SK-MEL-5 (cell line): ENCODE data around the gene CHD2. TPM values are rescaled to one million over a fixed set of nuclear protein-coding genes. Genes with fewer than 3 reads are reported as not detected.

Experiments used
- DNase-seq: peaks from one replicate; pipeline ENCODE4 v3.0.0-alpha.2; 2016; ENCODE audit warnings: low read depth, low spot score
- in situ Hi-C: cut with HindIII; loops from 2 replicates; pipeline ENCODE4 v1.10.0; 2016; ENCODE audit warnings: low sequenced_read_pairs, high pct_unique_total_duplicates, low pct_unique_long_range_greater_than_20kb
- total RNA-seq: library from RNA; depleted of rRNA; stranded (reverse); fragments of >200 nt; shearing (Covaris generic); gene quantifications from 2 replicates; pipeline ENCODE4 v1.2.3, GENCODE V29; 2014

The CHD2 gene
- total RNA-seq, 1 experiment from 2014 or later, result 37.9 TPM

DNA sequence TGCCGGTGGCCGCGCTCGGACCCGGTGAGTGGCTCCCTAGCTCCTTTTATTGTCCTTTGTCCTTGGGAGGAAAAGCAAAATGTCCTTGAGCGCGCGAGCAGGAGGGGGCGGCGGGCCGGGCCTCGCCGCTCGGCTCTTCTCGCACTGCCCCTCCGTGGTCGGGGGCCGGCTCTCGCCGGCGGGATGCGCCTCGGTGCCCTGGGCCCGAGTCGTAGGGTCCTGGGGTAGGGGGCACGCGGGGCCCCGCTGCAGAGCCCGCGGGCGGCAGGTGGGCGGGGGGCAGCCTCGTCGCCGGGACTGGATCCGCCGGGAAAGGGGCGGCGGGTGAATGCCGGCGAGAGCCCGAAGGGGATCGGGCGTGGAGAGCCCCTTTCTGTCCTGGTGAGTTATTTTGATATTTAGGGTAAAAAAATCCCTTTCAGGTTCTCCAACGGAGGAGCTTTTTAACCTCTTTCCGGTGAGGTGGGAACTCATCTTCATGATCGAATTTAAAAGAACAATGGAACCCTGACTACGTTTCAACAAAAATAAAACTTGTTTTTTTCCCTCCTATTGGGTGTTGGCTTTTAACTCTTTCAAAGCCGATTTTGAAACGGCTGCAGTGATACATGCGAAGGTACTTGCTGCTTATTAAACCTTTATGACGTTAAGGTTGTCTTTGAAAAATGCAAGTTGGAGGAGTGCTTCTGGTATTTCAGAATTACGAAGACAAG, 16.8 kb upstream of the CHD2 start:
- in situ Hi-C loops, result no loop called here
- DNase-seq, result peak; percentile 64

DNA sequence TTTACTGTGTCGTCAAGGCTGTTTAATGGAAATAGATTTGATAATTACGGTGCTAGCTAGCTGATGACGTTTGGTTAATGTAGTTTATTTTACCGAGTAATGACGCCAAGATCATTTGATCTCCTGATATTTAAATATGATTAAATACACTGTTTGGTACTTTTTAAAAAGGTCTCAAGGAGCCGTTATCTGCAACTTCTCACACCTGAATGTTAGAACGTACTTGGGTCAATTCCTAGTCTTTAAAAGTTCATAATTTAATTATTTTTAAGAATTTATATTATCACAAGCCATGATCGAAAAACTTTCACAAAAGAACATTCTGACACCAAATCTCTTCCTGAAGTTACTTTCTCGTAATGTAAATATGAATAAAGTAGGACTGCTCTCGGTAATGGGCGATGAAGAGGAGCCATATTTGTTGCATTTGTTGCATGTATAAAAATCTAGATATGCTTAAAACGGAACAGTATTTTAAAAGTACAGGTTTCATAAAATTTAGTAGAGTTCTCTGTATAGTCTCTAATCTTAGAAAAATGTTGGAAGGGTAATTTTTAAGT, 16.2 kb upstream of the CHD2 start:
- no peak for DNase-seq
- in situ Hi-C loops, result no loop called here

DNA sequence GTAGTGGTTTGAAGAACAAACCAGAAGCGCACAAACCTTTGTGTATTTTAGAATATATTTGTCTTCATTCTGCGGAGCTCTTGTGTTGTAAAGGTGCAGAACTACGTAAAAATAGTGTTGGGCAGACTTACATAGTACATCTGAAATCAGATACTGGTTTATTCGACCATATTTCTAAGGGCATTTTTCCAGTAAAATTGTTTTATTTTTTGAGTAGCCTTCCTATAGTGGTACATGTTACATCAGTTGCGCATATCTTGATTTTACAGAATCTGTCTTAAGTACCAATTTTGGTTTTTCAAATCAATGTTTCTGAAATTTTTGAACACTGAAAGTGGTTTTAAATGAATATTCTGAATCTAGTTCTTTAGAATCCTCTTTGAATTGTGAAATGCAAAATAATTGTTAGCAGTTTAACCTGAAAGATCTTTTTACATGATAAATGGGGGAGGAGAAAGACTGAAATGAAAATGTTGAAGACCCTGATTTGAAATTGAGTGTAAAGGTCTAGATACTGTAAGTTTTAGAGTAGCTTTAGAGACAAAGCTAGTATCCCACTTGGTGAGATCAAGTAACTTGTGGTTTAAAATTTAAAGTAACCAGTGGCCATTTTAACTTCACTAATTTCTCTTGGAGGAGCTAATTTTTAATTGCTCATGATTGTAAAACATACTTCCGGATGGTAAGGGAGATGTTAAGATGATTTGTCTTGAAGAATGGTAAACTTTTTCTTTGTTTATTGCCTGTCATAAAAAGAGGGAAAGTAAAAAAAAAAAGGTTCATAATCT, 15.5 kb upstream of the CHD2 start:
- DNase-seq, result peak; percentile 30
- in situ Hi-C loops, result no loop called here

DNA sequence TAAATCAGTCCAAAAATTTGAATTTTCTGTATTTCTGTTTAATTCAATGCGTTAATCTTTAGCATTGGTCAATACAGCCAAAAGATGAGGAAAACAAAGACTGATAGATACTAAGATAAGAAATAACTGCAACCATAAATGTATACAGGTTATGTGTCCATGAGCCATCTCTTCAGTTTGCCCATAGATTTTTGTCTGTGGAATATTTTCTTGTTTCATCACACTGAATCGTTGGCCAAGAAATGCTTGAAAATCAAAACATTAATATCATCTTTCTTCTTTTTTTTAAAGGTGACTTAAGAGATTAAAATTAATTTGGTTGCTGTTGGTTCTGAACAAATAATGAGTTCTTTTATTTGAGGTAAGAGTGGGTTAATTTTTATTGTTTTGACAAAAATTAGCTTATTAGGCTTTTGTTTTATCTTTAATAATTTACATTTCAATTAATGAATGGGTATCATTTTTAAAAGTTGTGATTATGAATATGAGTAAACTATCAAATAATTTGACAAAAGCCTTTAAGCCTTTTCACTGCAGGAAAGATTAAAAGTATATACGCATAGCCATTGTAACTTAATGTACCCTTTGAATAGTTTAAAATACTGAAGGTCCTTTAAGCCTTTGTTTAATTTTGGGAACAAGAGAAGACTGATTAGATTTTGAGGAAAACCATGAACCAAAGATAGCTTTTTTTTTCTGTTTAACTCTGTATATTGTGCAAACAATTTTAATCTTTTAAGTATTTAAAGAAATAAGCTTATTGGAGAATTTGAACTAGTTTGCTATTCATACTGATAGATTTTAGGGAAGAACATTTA, 14.7 kb upstream of the CHD2 start:
- no peak for DNase-seq
- in situ Hi-C loops, result no loop called here

DNA sequence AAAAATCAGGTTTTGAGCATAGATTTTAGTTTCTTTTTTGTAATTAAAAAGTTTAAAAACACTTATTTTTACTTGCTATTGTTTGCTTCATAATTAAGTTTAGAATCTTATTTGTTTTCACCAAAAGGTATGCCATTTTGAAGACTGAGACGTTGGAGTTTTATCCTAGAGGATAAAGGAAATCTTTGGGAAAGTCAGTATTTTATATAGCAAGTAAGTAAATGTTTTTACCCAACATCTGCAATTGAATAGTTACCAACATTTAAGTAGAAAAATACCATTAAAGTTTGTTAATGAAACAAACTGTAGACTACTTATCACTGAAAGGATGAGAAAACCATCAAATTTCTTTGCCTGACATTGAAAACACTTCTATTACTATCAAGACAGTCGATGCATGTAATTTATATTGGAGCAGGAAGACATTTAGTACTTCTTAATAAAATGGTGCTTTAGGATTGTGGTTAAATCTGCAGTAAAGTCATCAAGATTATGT, 14.0 kb upstream of the CHD2 start:
- in situ Hi-C loops, result no loop called here
- DNase-seq, result no peak

DNA sequence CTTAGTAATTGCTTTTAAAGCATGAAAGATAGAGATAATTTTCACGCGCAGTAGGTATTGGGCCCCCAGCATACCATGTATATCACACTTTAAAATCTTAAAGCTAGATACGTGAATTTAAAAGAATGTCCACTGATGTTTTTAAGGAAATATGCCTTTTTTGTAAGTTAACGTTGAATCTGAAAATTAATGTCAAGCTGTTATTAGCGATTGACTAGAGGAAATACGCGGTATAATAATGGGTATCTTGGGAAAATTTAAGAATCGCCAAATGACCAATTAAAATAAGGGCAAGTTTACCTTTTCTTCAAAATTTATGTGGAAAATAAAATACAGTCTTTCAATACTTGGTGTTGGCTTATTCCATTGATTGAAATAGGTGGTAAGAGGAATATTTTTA, 13.3 kb upstream of the CHD2 start:
- in situ Hi-C loops, result no loop called here
- no peak for DNase-seq

DNA sequence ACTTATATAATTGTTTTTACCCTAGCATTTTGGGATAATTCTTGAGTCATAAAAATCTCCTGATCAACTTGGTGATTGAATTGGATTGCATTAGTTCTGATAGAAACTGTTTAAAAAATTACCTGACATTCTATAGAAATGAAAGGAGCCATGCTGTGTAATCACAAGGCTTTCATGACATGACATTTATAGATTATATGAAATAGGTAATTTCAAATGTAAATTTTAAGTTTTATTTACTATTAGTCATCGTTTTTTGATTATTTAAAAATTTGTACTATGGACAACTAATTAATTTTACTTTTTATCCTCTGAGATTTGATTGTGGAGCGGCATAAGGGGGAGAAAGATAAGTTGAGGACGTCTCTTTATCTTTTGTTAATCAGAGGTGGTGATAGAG, 12.3 kb upstream of the CHD2 start:
- in situ Hi-C loops, result no loop called here
- DNase-seq, result no peak

DNA sequence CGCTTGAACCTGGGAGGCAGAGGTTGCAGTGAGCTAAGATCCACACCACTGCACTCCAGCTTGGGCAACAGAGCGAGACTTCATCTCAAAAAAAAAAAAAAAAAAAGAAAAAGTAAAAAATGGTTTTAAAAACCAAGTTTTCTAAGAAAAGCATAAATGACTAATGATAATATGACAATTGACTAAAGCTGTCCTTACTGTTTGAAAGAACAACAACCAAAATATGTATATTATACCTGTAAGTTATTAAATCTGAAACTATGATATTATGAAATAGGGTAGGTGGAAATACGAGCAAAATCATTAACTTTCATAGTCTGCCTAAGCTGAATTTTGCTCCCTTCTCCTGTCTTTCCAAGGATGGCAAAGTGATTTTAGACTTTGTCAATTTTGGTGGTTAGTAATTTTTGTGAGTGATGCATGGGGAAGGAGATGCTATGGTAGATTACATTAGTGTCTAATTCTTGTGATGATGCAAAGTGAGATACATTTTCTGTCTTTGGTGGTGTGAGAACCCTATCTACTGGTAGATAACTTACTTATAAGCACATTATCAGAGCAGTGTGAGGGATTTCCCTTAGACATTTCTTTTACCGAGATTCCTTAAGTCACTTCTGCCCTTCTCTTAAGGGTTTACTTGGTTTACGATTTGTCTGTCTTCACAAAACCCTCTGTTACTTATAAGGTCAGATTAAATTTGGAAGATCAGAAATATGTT, 10.6 kb upstream of the CHD2 start:
- no peak for DNase-seq
- in situ Hi-C loops, result no loop called here

DNA sequence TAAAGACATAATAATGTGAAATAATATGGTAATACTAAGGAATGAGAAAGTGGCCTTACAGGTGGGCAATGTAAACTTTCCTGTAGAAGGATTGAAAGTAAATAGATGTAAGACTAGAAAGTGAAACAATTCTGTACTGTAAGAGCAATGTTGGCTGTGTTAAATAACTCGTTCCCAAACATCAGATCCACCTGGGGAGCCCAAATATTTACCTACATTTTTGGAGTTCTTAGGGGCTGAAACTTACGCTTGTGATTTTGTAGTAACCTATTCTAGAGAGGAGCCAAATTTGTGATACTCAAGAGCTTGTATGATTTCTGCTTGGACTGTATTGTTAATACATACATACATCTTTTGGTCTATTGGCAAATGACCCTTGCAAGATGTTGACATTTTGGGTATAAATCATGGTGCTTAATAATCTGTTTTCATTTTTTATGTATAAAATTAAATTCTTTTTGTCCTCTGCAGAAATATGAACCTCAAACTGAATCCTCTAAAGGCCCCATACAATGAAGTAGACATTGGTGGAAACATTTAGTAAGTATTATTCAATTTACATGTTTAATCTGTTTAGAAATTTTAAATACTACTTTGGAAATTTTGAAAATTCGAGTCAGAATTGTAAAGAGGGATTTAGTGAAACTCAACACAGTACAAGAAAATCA, 8.5 kb upstream of the CHD2 start:
- in situ Hi-C loops, result no loop called here

DNA sequence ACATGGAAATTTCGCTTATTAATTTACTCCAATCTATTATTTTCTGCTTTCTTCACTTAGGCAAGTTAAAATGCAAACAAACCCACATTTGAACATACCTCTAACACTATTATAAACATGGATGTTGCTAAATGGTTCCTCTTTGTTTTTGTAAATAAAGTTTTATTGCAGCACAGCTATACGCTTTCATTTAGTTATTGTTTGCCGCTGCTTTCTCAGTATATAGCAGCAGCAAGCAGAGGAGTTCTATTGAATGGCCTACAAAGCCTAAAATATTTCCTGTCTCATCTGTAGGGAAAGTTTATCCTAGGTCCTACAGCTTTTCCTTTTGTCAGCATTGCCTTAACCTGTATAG, 7.9 kb upstream of the CHD2 start:
- in situ Hi-C loops, result no loop called here
- DNase-seq, result no peak

More for the DNA sequence above, 8.5 kb upstream of the CHD2 start:
- no peak for DNase-seq

DNA sequence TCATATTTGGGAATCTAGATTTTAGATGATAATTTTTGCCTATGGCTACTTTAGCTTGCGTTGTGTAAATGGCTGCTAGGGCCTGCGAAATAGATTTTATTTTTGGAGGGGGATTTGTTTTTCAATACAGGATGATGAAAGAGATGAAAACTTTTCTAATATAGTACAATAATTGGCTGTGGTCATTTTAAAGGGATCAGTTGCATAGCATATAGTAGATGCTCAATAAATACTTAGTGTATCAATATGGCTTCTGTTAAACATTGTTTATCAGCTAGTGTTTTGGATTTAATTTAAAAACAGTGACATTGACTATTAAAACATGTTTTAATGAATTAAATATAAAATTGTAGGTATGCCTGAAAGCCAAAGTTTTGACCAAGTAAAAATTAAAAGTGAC, 6.9 kb upstream of the CHD2 start:
- no peak for DNase-seq
- in situ Hi-C loops, result no loop called here

DNA sequence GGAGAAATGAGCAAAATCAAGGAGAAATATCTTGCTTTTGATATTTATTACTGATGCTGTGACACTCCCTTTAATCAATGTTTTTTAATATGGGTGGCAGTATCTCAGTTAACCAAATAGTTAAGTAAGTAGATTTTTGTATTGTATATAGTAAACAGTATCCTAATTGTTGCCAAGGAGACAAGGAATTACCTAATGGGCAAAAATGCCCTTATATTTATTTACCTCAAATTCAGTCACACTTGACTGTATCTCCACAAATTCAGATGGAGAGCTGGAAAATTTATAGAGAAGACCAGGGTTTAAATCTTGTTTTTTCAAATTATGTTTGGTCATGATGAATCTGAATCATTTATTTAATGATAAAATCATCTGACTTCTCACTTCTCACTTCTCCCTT, 3.6 kb upstream of the CHD2 start:
- DNase-seq, result no peak
- in situ Hi-C loops, result no loop called here

DNA sequence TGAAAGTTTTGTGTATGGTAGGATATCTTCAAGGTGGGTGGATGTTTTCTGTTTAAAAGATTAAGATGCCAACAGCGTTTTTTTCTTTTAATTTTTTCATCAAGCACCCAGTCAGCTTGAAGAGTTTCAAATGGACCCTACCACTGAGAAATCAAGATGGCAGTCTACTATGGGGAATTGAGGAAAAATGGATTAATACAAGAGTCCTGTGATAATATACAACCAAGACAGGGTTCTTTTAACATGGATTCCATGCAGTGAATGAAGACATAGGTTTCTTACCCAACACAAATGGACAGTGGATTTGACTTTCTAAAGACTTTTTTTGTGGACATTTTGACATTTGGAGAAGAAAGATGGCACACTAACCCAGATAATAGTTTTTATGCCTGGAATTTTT, 2.5 kb upstream of the CHD2 start:
- in situ Hi-C loops, result no loop called here
- no peak for DNase-seq

DNA sequence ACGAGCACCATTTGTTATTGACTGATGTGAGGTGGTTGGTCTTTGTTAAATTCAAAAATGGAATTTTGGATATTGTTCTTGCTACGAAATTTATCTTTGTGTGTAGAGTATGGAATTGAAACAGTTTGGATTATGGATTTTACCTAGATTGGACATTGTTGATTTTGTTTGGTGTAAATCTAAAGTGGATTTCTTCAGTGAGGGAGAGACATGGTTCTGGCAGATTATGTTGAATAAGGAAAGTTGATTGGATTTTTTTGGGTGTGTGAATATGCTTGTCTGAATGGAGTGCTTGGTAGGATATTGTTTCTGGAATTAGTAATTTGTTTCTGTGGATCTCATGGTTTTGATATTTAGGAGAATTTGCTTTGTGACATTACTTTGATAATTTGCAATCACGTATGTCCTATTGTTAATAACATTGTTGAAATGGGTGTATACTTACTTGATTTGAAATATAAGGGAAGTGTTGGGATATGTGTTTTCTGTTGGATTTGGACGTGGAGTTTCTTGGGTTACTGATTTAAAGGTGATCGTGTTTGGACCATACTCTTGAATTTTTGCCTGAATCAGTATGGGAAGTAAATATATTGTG, 1.0 kb upstream of the CHD2 start:
- DNase-seq, result no peak
- in situ Hi-C loops, result no loop called here

DNA sequence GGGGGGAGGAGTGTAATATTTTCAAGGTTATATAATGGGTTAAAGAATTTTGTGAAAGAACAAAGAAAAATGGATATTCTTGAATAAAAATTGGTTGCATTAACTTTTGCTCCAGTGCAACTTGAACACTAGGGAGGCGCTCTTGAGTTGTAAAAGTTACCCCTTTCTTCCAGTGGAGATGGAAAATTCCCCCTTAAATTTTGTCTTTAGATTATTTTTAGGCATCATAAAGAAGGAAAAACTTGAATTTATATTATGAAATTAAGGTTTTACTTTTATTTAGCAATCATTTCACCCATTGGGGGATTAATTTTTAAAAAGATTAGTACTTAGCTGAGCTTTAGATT, 550 bp upstream of the CHD2 start:
- in situ Hi-C loops, result no loop called here
- peak; percentile 50 for DNase-seq

DNA sequence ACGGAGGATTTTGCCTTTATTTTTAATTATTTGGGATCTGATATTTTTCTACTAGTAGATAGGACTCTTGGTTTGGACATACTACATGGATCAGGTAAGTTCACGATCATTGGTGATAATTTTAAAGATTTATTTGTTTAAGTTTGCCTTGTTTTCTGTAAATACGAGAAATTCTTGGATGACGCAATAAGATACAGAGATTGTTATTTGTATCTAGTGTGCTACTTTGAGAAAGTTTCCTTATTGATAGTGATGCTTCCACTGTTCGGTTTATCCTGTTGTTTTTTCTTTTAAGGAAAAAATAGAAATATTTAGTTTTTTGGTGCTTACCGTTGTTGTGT, 577 bp downstream of the CHD2 start:
- in situ Hi-C loops, result no loop called here
- no peak for DNase-seq
